ENCODE results near the gene ZNF444.

The ZNF444 gene

DNA sequence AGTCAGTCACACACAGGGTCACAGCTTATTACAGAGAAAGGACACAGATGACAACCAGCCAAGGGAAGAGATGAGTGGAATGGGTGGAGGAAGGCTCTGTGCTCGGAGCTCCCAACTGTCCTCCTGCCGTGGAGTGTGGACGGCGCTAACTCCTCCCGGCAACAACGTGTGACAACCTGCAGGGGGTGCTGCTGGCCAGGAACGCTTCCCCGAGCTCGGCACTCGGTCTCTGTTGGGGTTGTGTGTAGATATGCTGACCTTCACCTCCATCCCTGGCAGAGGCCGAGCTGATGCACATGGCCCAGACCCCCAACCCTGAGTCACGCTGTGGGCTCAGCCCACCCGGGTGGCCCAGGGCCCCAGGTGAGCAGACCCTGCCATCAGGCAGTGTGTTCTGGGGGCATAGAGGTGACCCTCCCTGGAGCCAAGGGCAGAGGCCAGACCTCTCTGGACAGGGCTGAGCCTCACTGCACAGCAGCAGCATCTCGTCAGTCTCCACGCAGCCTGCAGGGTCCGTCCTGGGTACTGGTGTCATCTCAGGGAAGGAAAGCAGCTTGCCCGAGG lies 14.1 kb downstream of the ZNF444 start:
- Histone ChIP-seq H3K9me3 (ENCODE audit: low read depth, low read length) (no peaks in the 10 kb centered on the region), H3K4me3 (no peak overlapping the region), H3K9ac (ENCODE audit: insufficient read length) (no peak overlapping the region), H3K27ac (no peak overlapping the region), H3K36me3 (ENCODE audit: insufficient read depth, low read length) (peaks cover 16% of the 10 kb centered on the region; the same call in 1 of the 2 replicates)
- no peak for DNase-seq (ENCODE audit: low read depth, low spot score)
- TF ChIP-seq FOXP2 (optimal IDR thresholded peaks at IDR 0.05; ENCODE audit: control extremely low read depth, extremely low read length, insufficient read depth) (no peak), POLR2AphosphoS5 (IDR thresholded peaks at IDR 0.05; ENCODE audit: borderline replicate concordance, low read depth, low read length) (no peak), EZH2 (IDR thresholded peaks at IDR 0.05) (no peak)

DNA sequence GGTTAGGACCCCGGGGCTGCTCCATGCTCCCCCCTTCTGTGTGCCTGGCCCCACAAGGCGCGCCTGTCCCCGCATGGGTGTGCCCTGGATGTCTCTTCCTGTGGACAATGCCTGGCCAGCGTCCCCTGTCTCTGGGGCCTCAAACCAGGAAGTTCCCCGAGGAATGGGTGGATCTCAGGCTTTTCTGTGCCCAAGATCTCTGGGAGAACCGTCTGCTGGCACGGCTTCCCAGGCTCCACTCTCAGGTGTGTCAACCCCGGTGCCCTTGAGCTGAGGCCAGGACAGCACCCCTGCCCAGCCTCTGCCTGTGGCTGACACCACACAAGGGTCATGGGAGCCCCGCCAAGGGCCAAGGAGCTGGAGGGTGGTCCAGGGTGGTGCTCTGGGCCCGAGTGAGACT lies 15.7 kb downstream of the ZNF444 start:
- Histone ChIP-seq H3K27ac (no peak overlapping the region), H3K36me3 (ENCODE audit: insufficient read depth, low read length) (peaks cover 16% of the 10 kb centered on the region; the same call in 1 of the 2 replicates), H3K9ac (ENCODE audit: insufficient read length) (no peak overlapping the region), H3K9me3 (ENCODE audit: low read depth, low read length) (no peaks in the 10 kb centered on the region), H3K4me3 (no peak overlapping the region)
- no peak for TF ChIP-seq EZH2 (IDR thresholded peaks at IDR 0.05)
- no peak for DNase-seq (ENCODE audit: low read depth, low spot score)

DNA sequence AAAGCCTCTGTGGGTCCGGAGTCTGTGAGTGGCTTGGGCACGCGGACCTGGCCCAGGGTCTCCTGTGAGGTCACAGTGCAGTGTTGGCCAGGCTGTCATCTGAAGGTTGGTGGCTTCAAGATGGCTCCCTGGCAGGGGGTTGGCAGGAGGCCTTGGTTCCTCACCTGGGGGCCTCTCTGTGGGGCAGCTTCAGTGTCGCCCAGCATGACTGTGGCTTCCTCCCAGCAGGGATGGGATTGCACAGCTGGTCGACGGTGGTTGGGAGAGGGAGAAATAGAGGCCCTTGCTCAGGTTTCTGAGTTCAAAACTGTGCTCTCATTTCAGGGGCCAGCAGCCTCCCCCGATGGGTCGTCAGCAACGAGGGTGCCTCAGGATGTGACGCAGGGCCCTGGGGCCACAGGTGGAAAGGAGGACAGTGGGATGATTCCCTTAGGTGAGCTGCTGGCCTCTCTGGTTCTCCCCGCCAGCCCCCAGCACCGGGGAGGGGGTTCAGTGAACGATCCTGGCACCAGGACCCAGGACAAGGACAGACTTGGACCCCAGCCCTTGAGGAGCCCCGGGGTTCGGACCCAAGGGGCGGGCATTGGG lies 17.2 kb downstream of the ZNF444 start:
- no peak for DNase-seq (ENCODE audit: low read depth, low spot score)
- H3K36me3 ChIP-seq (ENCODE audit: insufficient read depth, low read length): peaks cover 16% of the 10 kb centered on the region; the same call in 1 of the 2 replicates
- TF ChIP-seq FOXP2 (optimal IDR thresholded peaks at IDR 0.05; ENCODE audit: control extremely low read depth, extremely low read length, insufficient read depth) (no peak), POLR2AphosphoS5 (IDR thresholded peaks at IDR 0.05; ENCODE audit: borderline replicate concordance, low read depth, low read length) (no peak), EZH2 (IDR thresholded peaks at IDR 0.05) (no peak)

DNA sequence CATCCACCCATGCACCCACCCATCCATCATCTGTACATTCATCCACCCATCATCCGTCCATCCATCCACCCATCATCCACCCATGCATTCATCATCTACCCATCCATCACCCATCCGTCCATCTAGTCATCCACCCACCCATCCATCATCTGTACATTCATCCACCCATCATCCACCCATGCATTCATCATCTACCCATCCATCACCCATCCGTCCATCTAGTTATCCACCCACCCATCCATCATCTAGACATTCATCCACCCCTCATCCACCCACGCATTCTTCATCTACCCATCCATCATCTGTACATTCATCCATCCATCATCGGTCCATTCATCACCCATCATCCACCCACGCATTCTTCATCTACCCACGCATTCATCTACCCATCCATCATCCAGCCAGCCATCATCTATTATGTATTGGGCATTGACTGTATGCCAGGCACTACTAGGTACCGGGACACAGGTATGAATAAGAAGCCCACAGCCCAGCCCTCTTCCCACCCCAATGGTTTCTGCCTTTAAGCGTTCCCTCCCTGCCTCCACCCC lies 18.0 kb downstream of the ZNF444 start:
- TF ChIP-seq POLR2AphosphoS5 (IDR thresholded peaks at IDR 0.05; ENCODE audit: borderline replicate concordance, low read depth, low read length) (no peak), EZH2 (IDR thresholded peaks at IDR 0.05) (no peak), FOXP2 (optimal IDR thresholded peaks at IDR 0.05; ENCODE audit: control extremely low read depth, extremely low read length, insufficient read depth) (no peak)

More for the DNA sequence above, 17.2 kb downstream of the ZNF444 start:
- no peaks in the 10 kb centered on the region for H3K9me3 ChIP-seq (ENCODE audit: low read depth, low read length)
- H3K4me3 ChIP-seq: no peak overlapping the region
- no peak overlapping the region for H3K27ac ChIP-seq
- H3K9ac ChIP-seq (ENCODE audit: insufficient read length): no peak overlapping the region

DNA sequence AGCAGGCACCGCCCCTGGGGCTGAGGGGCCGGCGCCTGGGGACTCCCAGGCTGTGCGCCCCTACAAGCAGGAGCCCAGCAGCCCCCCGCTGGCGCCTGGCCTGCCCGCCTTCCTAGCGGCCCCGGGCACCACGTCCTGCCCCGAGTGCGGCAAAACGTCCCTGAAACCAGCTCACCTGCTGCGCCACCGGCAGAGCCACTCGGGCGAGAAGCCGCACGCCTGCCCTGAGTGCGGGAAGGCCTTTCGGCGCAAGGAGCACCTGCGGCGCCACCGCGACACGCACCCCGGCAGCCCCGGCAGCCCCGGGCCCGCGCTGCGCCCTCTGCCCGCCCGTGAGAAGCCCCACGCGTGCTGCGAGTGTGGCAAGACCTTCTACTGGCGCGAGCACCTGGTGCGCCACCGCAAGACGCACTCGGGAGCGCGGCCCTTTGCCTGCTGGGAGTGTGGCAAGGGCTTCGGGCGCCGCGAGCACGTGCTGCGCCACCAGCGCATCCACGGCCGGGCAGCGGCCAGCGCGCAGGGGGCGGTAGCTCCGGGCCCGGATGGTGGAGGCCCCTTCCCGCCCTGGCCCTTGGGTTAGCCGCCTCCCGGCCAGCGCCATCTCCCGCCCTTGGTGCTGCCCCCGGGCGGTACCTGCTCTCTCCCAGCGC lies 18.7 kb downstream of the ZNF444 start:
- no peak overlapping the region for H3K9ac ChIP-seq (ENCODE audit: insufficient read length)
- TF ChIP-seq POLR2AphosphoS5 (IDR thresholded peaks at IDR 0.05; ENCODE audit: borderline replicate concordance, low read depth, low read length): no peak
- no peak for TF ChIP-seq EZH2 (IDR thresholded peaks at IDR 0.05)
- no peak for TF ChIP-seq FOXP2 (optimal IDR thresholded peaks at IDR 0.05; ENCODE audit: control extremely low read depth, extremely low read length, insufficient read depth)
- H3K4me3 ChIP-seq: no peak overlapping the region
- DNase-seq (ENCODE audit: low read depth, low spot score): no peak
- H3K27ac ChIP-seq: no peak overlapping the region
- H3K9me3 ChIP-seq (ENCODE audit: low read depth, low read length): no peaks in the 10 kb centered on the region
- peaks cover 16% of the 10 kb centered on the region; the same call in 1 of the 2 replicates for H3K36me3 ChIP-seq (ENCODE audit: insufficient read depth, low read length)

More for the DNA sequence above, 18.0 kb downstream of the ZNF444 start:
- DNase-seq (ENCODE audit: low read depth, low spot score): no peak
- no peak overlapping the region for H3K9ac ChIP-seq (ENCODE audit: insufficient read length)
- H3K9me3 ChIP-seq (ENCODE audit: low read depth, low read length): no peaks in the 10 kb centered on the region
- H3K27ac ChIP-seq: no peak overlapping the region
- no peak overlapping the region for H3K4me3 ChIP-seq
- H3K36me3 ChIP-seq (ENCODE audit: insufficient read depth, low read length): peaks cover 16% of the 10 kb centered on the region; the same call in 1 of the 2 replicates

DNA sequence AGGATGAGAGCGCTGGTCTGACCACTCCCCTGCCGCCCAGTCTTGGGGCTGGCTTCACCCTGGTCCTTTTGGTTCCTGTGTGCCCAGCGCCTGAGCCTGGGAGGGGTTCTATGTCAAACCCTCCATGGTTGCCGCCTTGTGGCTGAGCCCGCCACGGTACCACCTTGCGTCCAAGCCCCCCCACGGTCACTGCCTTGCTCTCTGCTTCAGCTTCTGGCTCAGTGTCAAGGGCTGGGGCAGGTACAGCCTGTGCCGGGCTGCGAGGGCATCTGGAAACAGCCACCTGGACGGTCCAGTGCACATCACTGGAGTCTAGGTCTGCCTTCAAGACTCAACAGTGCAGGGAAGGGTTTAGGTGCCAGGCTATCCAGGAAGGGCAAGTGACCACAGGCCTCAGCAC lies 20.4 kb downstream of the ZNF444 start:
- Histone ChIP-seq H3K4me3 (no peak overlapping the region), H3K9me3 (ENCODE audit: low read depth, low read length) (no peaks in the 10 kb centered on the region), H3K27ac (no peak overlapping the region), H3K9ac (ENCODE audit: insufficient read length) (no peak overlapping the region), H3K36me3 (ENCODE audit: insufficient read depth, low read length) (peaks cover 7% of the 10 kb centered on the region; the same call in 1 of the 2 replicates)
- no peak for DNase-seq (ENCODE audit: low read depth, low spot score)
- TF ChIP-seq EZH2 (IDR thresholded peaks at IDR 0.05) (no peak), POLR2AphosphoS5 (IDR thresholded peaks at IDR 0.05; ENCODE audit: borderline replicate concordance, low read depth, low read length) (no peak), FOXP2 (optimal IDR thresholded peaks at IDR 0.05; ENCODE audit: control extremely low read depth, extremely low read length, insufficient read depth) (no peak)

DNA sequence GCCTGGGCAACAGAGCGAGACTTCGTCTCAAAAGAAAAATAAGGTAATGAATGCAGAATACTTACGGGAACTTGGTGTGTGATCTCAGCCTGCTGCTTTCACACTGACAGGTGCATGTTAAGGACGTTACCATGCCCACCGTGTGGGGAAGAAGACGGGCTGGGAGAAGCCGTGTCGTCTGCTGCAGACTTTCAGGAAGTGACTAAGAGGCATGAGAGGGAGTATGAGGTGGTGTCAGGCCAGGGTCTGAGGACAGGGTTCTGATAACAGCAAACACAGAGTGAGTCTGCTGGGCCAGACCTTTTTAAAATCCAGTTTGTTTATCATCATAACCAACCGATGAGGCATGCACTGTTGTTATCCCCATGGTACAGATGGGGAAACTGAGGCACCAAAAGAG lies 21.2 kb downstream of the ZNF444 start:
- peaks cover 7% of the 10 kb centered on the region; the same call in 1 of the 2 replicates for H3K36me3 ChIP-seq (ENCODE audit: insufficient read depth, low read length)
- H3K9me3 ChIP-seq (ENCODE audit: low read depth, low read length): no peaks in the 10 kb centered on the region
- no peak overlapping the region for H3K4me3 ChIP-seq
- H3K9ac ChIP-seq (ENCODE audit: insufficient read length): no peak overlapping the region
- H3K27ac ChIP-seq: no peak overlapping the region
- TF ChIP-seq POLR2AphosphoS5 (IDR thresholded peaks at IDR 0.05; ENCODE audit: borderline replicate concordance, low read depth, low read length) (no peak), FOXP2 (optimal IDR thresholded peaks at IDR 0.05; ENCODE audit: control extremely low read depth, extremely low read length, insufficient read depth) (no peak), EZH2 (IDR thresholded peaks at IDR 0.05) (no peak)
- no peak for DNase-seq (ENCODE audit: low read depth, low spot score)

DNA sequence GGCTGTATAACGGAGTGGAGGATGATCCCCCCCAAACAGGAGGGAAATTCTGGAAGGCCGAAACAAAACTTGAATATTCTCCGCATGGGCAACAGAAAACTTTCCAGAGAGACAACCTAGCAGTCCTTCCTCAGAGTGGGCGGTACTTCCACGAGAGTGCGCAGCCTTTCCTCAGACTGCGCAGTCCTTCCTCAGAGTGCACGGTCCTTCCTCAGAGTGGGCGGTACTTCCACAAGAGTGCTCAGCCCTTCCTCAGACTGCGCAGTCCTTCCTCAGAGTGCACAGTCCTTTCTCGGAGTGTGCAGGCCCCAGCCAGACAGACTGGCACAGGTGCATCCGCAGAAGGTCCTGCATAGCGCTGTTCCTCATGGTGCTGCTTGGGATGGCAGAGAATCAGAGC lies 22.0 kb downstream of the ZNF444 start:
- Histone ChIP-seq H3K4me3 (no peak overlapping the region), H3K36me3 (ENCODE audit: insufficient read depth, low read length) (peaks cover 7% of the 10 kb centered on the region; the same call in 1 of the 2 replicates), H3K9ac (ENCODE audit: insufficient read length) (no peak overlapping the region), H3K9me3 (ENCODE audit: low read depth, low read length) (no peaks in the 10 kb centered on the region), H3K27ac (no peak overlapping the region)
- TF ChIP-seq EZH2 (IDR thresholded peaks at IDR 0.05): no peak
- no peak for TF ChIP-seq POLR2AphosphoS5 (IDR thresholded peaks at IDR 0.05; ENCODE audit: borderline replicate concordance, low read depth, low read length)
- no peak for TF ChIP-seq FOXP2 (optimal IDR thresholded peaks at IDR 0.05; ENCODE audit: control extremely low read depth, extremely low read length, insufficient read depth)
- DNase-seq (ENCODE audit: low read depth, low spot score): no peak
